ENCODE data around the gene OGFR.

Gene OGFR

GRCh38 chr20:62823688-62824475 lies 19.2 kb downstream of the OGFR start:
- no peaks in the 10 kb centered on the region for H3K9me3 ChIP-seq
- no peaks in the 10 kb centered on the region for H3K27me3 ChIP-seq
- H3K4me3 ChIP-seq (ENCODE audit: low read depth, low read length): no peak overlapping the region
- H3K36me3 ChIP-seq: no peaks in the 10 kb centered on the region
- no peak for TF ChIP-seq CTCF (IDR thresholded peaks at IDR 0.05; ENCODE audit: low read depth, low read length)
- no peak for DNase-seq
- peaks cover 26% of the 10 kb centered on the region for H3K4me1 ChIP-seq

GRCh38 chr20:62824476-62825332 lies 20.1 kb downstream of the OGFR start:
- no peaks in the 10 kb centered on the region for H3K27me3 ChIP-seq
- DNase-seq: peak; percentile 60
- H3K36me3 ChIP-seq: no peaks in the 10 kb centered on the region
- H3K4me1 ChIP-seq: peaks cover 17% of the 10 kb centered on the region
- TF ChIP-seq CTCF (IDR thresholded peaks at IDR 0.05; ENCODE audit: low read depth, low read length): no peak
- H3K9me3 ChIP-seq: no peaks in the 10 kb centered on the region
- no peak overlapping the region for H3K4me3 ChIP-seq (ENCODE audit: low read depth, low read length)

- H3K4me3 ChIP-seq (ENCODE audit: low read depth, low read length): no peak overlapping the region
- no peaks in the 10 kb centered on the region for H3K9me3 ChIP-seq
- no peak for TF ChIP-seq CTCF (IDR thresholded peaks at IDR 0.05; ENCODE audit: low read depth, low read length)
- H3K27me3 ChIP-seq: no peaks in the 10 kb centered on the region
- DNase-seq: no peak
- H3K4me1 ChIP-seq: peaks cover 10% of the 10 kb centered on the region
- no peaks in the 10 kb centered on the region for H3K36me3 ChIP-seq
Observed at GRCh38 chr20:62825333-62825985, 20.8 kb downstream of the OGFR start.

- no peak for TF ChIP-seq CTCF (IDR thresholded peaks at IDR 0.05; ENCODE audit: low read depth, low read length)
- no peaks in the 10 kb centered on the region for H3K27me3 ChIP-seq
- no peaks in the 10 kb centered on the region for H3K9me3 ChIP-seq
- H3K36me3 ChIP-seq: no peaks in the 10 kb centered on the region
- no peak for DNase-seq
- no peak overlapping the region for H3K4me3 ChIP-seq (ENCODE audit: low read depth, low read length)
- H3K4me1 ChIP-seq: peaks cover 9% of the 10 kb centered on the region
Observed at GRCh38 chr20:62825986-62826645, 21.5 kb downstream of the OGFR start.

GRCh38 chr20:62826646-62827310 lies 22.1 kb downstream of the OGFR start:
- no peak for DNase-seq

More at GRCh38 chr20:62826646-62827310, 22.1 kb downstream of the OGFR start:
- H3K4me3 ChIP-seq (ENCODE audit: low read depth, low read length): no peak overlapping the region
- no peaks in the 10 kb centered on the region for H3K36me3 ChIP-seq
- TF ChIP-seq CTCF (IDR thresholded peaks at IDR 0.05; ENCODE audit: low read depth, low read length): no peak
- peaks cover 10% of the 10 kb centered on the region for H3K4me1 ChIP-seq
- H3K9me3 ChIP-seq: no peaks in the 10 kb centered on the region
- H3K27me3 ChIP-seq: no peaks in the 10 kb centered on the region
